Cardiac muscle cell (in vitro differentiated cells and primary cell): Measurements from ENCODE around the gene CDH18. TPM values are rescaled to one million over a fixed set of nuclear protein-coding genes. Genes with fewer than 3 reads are reported as not detected.

ENCODE experiments used
- DNase-seq, 2 donors: peaks; one replicate each; pipeline versions ENCODE4 v3.0.0 to v3.0.0-alpha.2; 2010 to 2017; ENCODE audit warnings: low read depth in 1 of 2, low spot score in 1 of 2
- H3K27ac ChIP-seq: fragments of 200-600 bp; sonication (generic); 2 replicates; pipeline ENCODE4 v1.5.1; 2016
- H3K27me3 ChIP-seq: fragments of 200-600 bp; sonication (generic); 2 replicates; pipeline ENCODE4 v1.6.0; 2016; ENCODE audit warnings: control low read depth
- H3K36me3 ChIP-seq: fragments of 200-600 bp; sonication (generic); 2 replicates; pipeline ENCODE4 v1.5.1; 2016; ENCODE audit warnings: control low read depth
- H3K4me1 ChIP-seq: fragments of 200-600 bp; sonication (generic); 2 replicates; pipeline ENCODE4 v1.8.1; 2017; ENCODE audit warnings: low read depth, mild to moderate bottlenecking, mixed run types
- H3K4me3 ChIP-seq: fragments of 200-600 bp; sonication (generic); 2 replicates; pipeline ENCODE4 v1.5.1; 2016; ENCODE audit warnings: mild to moderate bottlenecking
- H3K9me3 ChIP-seq: fragments of 200-600 bp; sonication (generic); 2 replicates; pipeline ENCODE4 v1.5.1; 2017; ENCODE audit warnings: low read depth, mild to moderate bottlenecking, control low read depth
- CTCF ChIP-seq: IDR thresholded peaks from 2 replicates; pipeline ENCODE4 v1.5.1; 2012; ENCODE audit warnings: low read depth, mild to moderate bottlenecking, low read length
- polyA plus RNA-seq: library from polyadenylated mRNA; unstranded; fragments of >200 nt; fragmentation: Nextera tagmentation; extraction: Ambion mirVana; gene quantifications from 2 replicates; pipeline ENCODE4 v1.2.1, GENCODE V29; 2016
- total RNA-seq: library from RNA; depleted of rRNA; stranded (reverse); fragments of >200 nt; gene quantifications from 2 replicates; pipeline ENCODE4 v1.2.3, GENCODE V29; 2016

Gene CDH18
- total and polyA plus RNA-seq, 2 experiments from 2014 or later: 0.21 to 1.2 TPM

- no peak overlapping the region for H3K4me3 ChIP-seq
- H3K9me3 ChIP-seq: no peaks in the 10 kb centered on the region
- no peak for TF ChIP-seq CTCF
- H3K27ac ChIP-seq: no peak overlapping the region
- no peaks in the 10 kb centered on the region for H3K27me3 ChIP-seq
- H3K4me1 ChIP-seq: peaks cover 10% of the 10 kb centered on the region
- no peaks in the 10 kb centered on the region for H3K36me3 ChIP-seq
- DNase-seq: no peak
These were observed 220.0 kb downstream of the CDH18 start for GRCh38 chr5:19767987-19768386.

- TF ChIP-seq CTCF: no peak
These were observed 234.4 kb downstream of the CDH18 start for GRCh38 chr5:19753579-19753978.

GRCh38 chr5:19751326-19751725 lies 236.7 kb downstream of the CDH18 start:
- no peak for DNase-seq
- no peaks in the 10 kb centered on the region for H3K9me3 ChIP-seq
- H3K27ac ChIP-seq: no peak overlapping the region
- no peak overlapping the region for H3K4me3 ChIP-seq
- no peaks in the 10 kb centered on the region for H3K4me1 ChIP-seq
- H3K27me3 ChIP-seq: no peaks in the 10 kb centered on the region
- TF ChIP-seq CTCF: no peak
- no peaks in the 10 kb centered on the region for H3K36me3 ChIP-seq

More at GRCh38 chr5:19753579-19753978, 234.4 kb downstream of the CDH18 start:
- DNase-seq: no peak
- no peaks in the 10 kb centered on the region for H3K9me3 ChIP-seq
- H3K4me1 ChIP-seq: no peaks in the 10 kb centered on the region
- no peaks in the 10 kb centered on the region for H3K36me3 ChIP-seq
- no peak overlapping the region for H3K27ac ChIP-seq
- no peak overlapping the region for H3K4me3 ChIP-seq
- H3K27me3 ChIP-seq: no peaks in the 10 kb centered on the region

GRCh38 chr5:19745247-19745646 lies 242.8 kb downstream of the CDH18 start:
- no peak for DNase-seq
- Histone ChIP-seq H3K9me3 (no peaks in the 10 kb centered on the region), H3K27ac (no peak overlapping the region)

GRCh38 chr5:19739671-19740070 lies 248.3 kb downstream of the CDH18 start:
- H3K9me3 ChIP-seq: no peaks in the 10 kb centered on the region
- no peak overlapping the region for H3K4me3 ChIP-seq
- H3K27me3 ChIP-seq: no peaks in the 10 kb centered on the region
- H3K4me1 ChIP-seq: no peaks in the 10 kb centered on the region
- no peak for DNase-seq
- no peak overlapping the region for H3K27ac ChIP-seq
- no peak for TF ChIP-seq CTCF
- H3K36me3 ChIP-seq: no peaks in the 10 kb centered on the region

More at GRCh38 chr5:19745247-19745646, 242.8 kb downstream of the CDH18 start:
- no peaks in the 10 kb centered on the region for H3K4me1 ChIP-seq
- no peak for TF ChIP-seq CTCF
- no peaks in the 10 kb centered on the region for H3K27me3 ChIP-seq
- H3K36me3 ChIP-seq: no peaks in the 10 kb centered on the region
- no peak overlapping the region for H3K4me3 ChIP-seq

GRCh38 chr5:19734776-19735175 lies 253.2 kb downstream of the CDH18 start:
- H3K9me3 ChIP-seq: no peaks in the 10 kb centered on the region

More at GRCh38 chr5:19734776-19735175, 253.2 kb downstream of the CDH18 start:
- Histone ChIP-seq H3K4me3 (no peak overlapping the region), H3K4me1 (no peaks in the 10 kb centered on the region), H3K27ac (no peak overlapping the region), H3K36me3 (no peaks in the 10 kb centered on the region), H3K27me3 (no peaks in the 10 kb centered on the region)
- no peak for TF ChIP-seq CTCF
- no peak for DNase-seq
